ENCODE results near the gene LDLRAD2. TPM values are rescaled to one million over a fixed set of nuclear protein-coding genes. Genes with fewer than 3 reads are reported as not detected.

The LDLRAD2 gene
- total RNA-seq, 1 experiment from 2014 or later, result 1.0 TPM

DNA sequence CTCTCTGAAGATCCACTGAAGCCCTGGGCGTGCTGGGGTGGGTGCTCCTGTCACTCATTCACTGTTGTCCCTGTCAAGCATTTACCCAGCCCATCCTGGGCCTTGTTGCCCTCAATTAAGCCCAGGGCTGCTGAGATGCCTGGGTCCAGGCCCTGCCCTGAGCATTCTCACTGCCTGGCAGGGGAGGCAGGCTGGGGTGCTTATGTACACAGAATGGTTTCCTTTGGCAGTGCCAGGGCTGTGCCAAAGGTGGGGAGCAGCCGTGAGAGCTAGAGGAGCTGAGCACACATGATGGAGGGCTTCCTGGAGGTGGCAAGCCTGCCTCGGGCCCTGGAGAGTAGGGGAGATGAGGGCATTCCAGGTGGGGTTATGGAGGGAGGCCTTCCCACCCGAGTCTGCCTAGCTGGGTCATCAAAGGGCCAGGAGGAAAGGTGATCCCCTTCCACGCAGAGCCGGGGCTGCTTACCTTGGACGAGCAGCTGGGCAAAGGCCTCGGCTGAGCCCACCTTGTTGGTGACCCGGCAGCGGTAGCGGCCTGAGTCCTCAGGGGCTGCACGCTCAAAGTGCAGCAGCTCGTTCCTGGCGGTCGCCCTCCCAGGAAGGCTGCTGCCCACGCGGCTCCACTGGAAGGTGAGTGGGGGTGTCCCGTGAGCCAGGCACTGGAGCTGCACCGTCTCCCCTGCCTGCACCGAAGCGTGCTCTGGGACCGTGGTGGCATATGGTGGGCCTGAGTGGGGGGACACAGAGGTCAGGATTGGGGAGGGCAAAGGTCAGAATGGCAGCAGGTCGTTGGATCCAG, 26.5 kb downstream of the LDLRAD2 start:
- H3K27me3 Mint-ChIP-seq (ENCODE audit: low read depth), result no peaks in the 10 kb centered on the region; the same call in 1 of the 2 replicates
- H3K27ac ChIP-seq (ENCODE audit: insufficient read length, low read depth, low read length), result no peak overlapping the region
- no peaks in the 10 kb centered on the region for H3K79me2 ChIP-seq (ENCODE audit: insufficient read depth, low read length)
- H3T11ph ChIP-seq (ENCODE audit: low read length), result no peak overlapping the region
- H3K14ac ChIP-seq (ENCODE audit: insufficient read depth, low read length), result no peak overlapping the region
- no peak overlapping the region for H2AK5ac ChIP-seq (ENCODE audit: insufficient read length, low read length)
- H4K20me1 ChIP-seq (ENCODE audit: control insufficient read depth, insufficient read depth, insufficient read length), result no peaks in the 10 kb centered on the region
- no peak overlapping the region for H3K18ac ChIP-seq (ENCODE audit: insufficient read length, low read depth, low read length)
- no peak overlapping the region; a peak in 1 of 5 replicates for H3K4me3 Mint-ChIP-seq
- peak overlapping the region in 1 of 3 experiments; percentile 61; a peak in 1 of 7 replicates for H3K27ac Mint-ChIP-seq
- H4K5ac ChIP-seq (ENCODE audit: insufficient read length, low read depth, low read length), result no peak overlapping the region
- no peak overlapping the region for H2BK120ac ChIP-seq (ENCODE audit: low read depth, low read length, poor library complexity, severe bottlenecking)
- no peak overlapping the region for H3K4me2 ChIP-seq (ENCODE audit: insufficient read depth, insufficient read length, low read length)
- no peak overlapping the region for H2AFZ ChIP-seq (ENCODE audit: low read length)
- H2BK15ac ChIP-seq (ENCODE audit: low read depth, low read length), result no peak overlapping the region
- no peak overlapping the region for H3K56ac ChIP-seq (ENCODE audit: insufficient read length, low read depth, low read length)
- H3K79me1 ChIP-seq (ENCODE audit: insufficient read depth, low read depth, low read length, poor library complexity, severe bottlenecking), result no peaks in the 10 kb centered on the region
- peaks cover 10% of the 10 kb centered on the region for H3K9me3 ChIP-seq (ENCODE audit: control insufficient read depth, low read depth, low read length)
- no CpG with 5 or more reads among the region's 23 CpGs for WGBS (ENCODE audit: extremely low coverage, insufficient read length, low lambda C conversion rate)
- H2BK12ac ChIP-seq (ENCODE audit: insufficient read length, low read depth, low read length), result no peak overlapping the region
- peaks cover 33 to 75% (median 70%) of the 10 kb centered on the region in 3 experiments for H3K36me3 Mint-ChIP-seq (ENCODE audit: insufficient read depth in 1 of 3, low read depth in 3 of 3)
- TF ChIP-seq, protein P1, sequence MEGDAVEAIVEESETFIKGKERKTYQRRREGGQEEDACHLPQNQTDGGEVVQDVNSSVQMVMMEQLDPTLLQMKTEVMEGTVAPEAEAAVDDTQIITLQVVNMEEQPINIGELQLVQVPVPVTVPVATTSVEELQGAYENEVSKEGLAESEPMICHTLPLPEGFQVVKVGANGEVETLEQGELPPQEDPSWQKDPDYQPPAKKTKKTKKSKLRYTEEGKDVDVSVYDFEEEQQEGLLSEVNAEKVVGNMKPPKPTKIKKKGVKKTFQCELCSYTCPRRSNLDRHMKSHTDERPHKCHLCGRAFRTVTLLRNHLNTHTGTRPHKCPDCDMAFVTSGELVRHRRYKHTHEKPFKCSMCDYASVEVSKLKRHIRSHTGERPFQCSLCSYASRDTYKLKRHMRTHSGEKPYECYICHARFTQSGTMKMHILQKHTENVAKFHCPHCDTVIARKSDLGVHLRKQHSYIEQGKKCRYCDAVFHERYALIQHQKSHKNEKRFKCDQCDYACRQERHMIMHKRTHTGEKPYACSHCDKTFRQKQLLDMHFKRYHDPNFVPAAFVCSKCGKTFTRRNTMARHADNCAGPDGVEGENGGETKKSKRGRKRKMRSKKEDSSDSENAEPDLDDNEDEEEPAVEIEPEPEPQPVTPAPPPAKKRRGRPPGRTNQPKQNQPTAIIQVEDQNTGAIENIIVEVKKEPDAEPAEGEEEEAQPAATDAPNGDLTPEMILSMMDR (conservative IDR thresholded peaks at IDR 0.05), result no peak
- H3K23me2 ChIP-seq (ENCODE audit: insufficient read length, low read depth, low read length, poor library complexity, severe bottlenecking), result no peaks in the 10 kb centered on the region
- DNase-seq, result no peak
- H2BK20ac ChIP-seq (ENCODE audit: low read depth, low read length, poor library complexity, severe bottlenecking), result no peak overlapping the region
- H3K9ac ChIP-seq (ENCODE audit: extremely low read depth, insufficient read length, low read length), result no peak overlapping the region
- H3K23ac ChIP-seq (ENCODE audit: insufficient read length, low read depth, low read length), result no peak overlapping the region
- H3K9me3 Mint-ChIP-seq, result peaks cover 16% of the 10 kb centered on the region in 2 experiments
- no peaks in the 10 kb centered on the region for H3K4me1 ChIP-seq (ENCODE audit: insufficient read depth, low read length)
- H4K91ac ChIP-seq (ENCODE audit: insufficient read length, low read depth, low read length), result no peak overlapping the region
- H3K27me3 ChIP-seq (ENCODE audit: insufficient read depth, low read length), result no peaks in the 10 kb centered on the region
- H2BK5ac ChIP-seq (ENCODE audit: insufficient read length, low read length), result no peak overlapping the region
- H4K8ac ChIP-seq (replicated peaks; ENCODE audit: insufficient read length, low read depth, low read length), result no peak overlapping the region
- H3K4ac ChIP-seq (ENCODE audit: low read depth, low read length), result no peak overlapping the region
- no peaks in the 10 kb centered on the region for H3K4me1 Mint-ChIP-seq
